ENCODE measurements around the gene ABHD6.

Gene ABHD6

GRCh38 chr3:58291671-58292338, 54.2 kb downstream of the ABHD6 start:
- no peak overlapping the region for H3K4me3 ChIP-seq (ENCODE audit: low read length in 2 of 2)
- no peaks in the 10 kb centered on the region for H3K4me1 ChIP-seq (ENCODE audit: control insufficient read depth in 2 of 2, insufficient read depth in 2 of 2, low read length in 2 of 2)
- no peak overlapping the region for H3K27ac ChIP-seq (ENCODE audit: low read depth in 2 of 2, low read length in 2 of 2)
- no peaks in the 10 kb centered on the region for H3K27me3 ChIP-seq (ENCODE audit: control insufficient read depth in 2 of 2, insufficient read depth in 2 of 2, low read length in 2 of 2)
- H3K9me3 ChIP-seq (ENCODE audit: control insufficient read depth in 2 of 2, low read length in 2 of 2) = no peaks in the 10 kb centered on the region
- H3K9ac ChIP-seq (ENCODE audit: low read depth in 1 of 2, low read length in 2 of 2) = no peak overlapping the region
- H3K36me3 ChIP-seq (ENCODE audit: control insufficient read depth in 2 of 2, insufficient read depth in 2 of 2, low read length in 2 of 2) = peaks cover 11 to 16% of the 10 kb centered on the region in 2 donors

- no peak overlapping the region for H3K27ac ChIP-seq (ENCODE audit: low read depth in 2 of 2, low read length in 2 of 2)
- peaks cover 7 to 11% of the 10 kb centered on the region in 2 donors for H3K36me3 ChIP-seq (ENCODE audit: control insufficient read depth in 2 of 2, insufficient read depth in 2 of 2, low read length in 2 of 2)
- no peak overlapping the region for H3K9ac ChIP-seq (ENCODE audit: low read depth in 1 of 2, low read length in 2 of 2)
- no peaks in the 10 kb centered on the region for H3K9me3 ChIP-seq (ENCODE audit: control insufficient read depth in 2 of 2, low read length in 2 of 2)
- no peaks in the 10 kb centered on the region for H3K27me3 ChIP-seq (ENCODE audit: control insufficient read depth in 2 of 2, insufficient read depth in 2 of 2, low read length in 2 of 2)
- H3K4me1 ChIP-seq (ENCODE audit: control insufficient read depth in 2 of 2, insufficient read depth in 2 of 2, low read length in 2 of 2) = no peaks in the 10 kb centered on the region
- no peak overlapping the region for H3K4me3 ChIP-seq (ENCODE audit: low read length in 2 of 2)
Observed at GRCh38 chr3:58292866-58293265, 55.3 kb downstream of the ABHD6 start.

- Histone ChIP-seq H3K9me3 (ENCODE audit: control insufficient read depth in 2 of 2, low read length in 2 of 2) (no peaks in the 10 kb centered on the region), H3K36me3 (ENCODE audit: control insufficient read depth in 2 of 2, insufficient read depth in 2 of 2, low read length in 2 of 2) (peaks cover 4% of the 10 kb centered on the region in 2 donors), H3K9ac (ENCODE audit: low read depth in 1 of 2, low read length in 2 of 2) (no peak overlapping the region), H3K27me3 (ENCODE audit: control insufficient read depth in 2 of 2, insufficient read depth in 2 of 2, low read length in 2 of 2) (no peaks in the 10 kb centered on the region), H3K4me1 (ENCODE audit: control insufficient read depth in 2 of 2, insufficient read depth in 2 of 2, low read length in 2 of 2) (no peaks in the 10 kb centered on the region), H3K27ac (ENCODE audit: low read depth in 2 of 2, low read length in 2 of 2) (no peak overlapping the region), H3K4me3 (ENCODE audit: low read length in 2 of 2) (no peak overlapping the region)
Observed at GRCh38 chr3:58293516-58293915, 55.9 kb downstream of the ABHD6 start.

GRCh38 chr3:58296269-58296668, 58.7 kb downstream of the ABHD6 start:
- H3K9me3 ChIP-seq (ENCODE audit: control insufficient read depth in 2 of 2, low read length in 2 of 2) = no peaks in the 10 kb centered on the region
- H3K4me3 ChIP-seq (ENCODE audit: low read length in 2 of 2) = no peak overlapping the region
- peaks cover 0 to 3% of the 10 kb centered on the region in 2 donors for H3K36me3 ChIP-seq (ENCODE audit: control insufficient read depth in 2 of 2, insufficient read depth in 2 of 2, low read length in 2 of 2)
- H3K27ac ChIP-seq (ENCODE audit: low read depth in 2 of 2, low read length in 2 of 2) = no peak overlapping the region
- no peak overlapping the region for H3K9ac ChIP-seq (ENCODE audit: low read depth in 1 of 2, low read length in 2 of 2)
- no peaks in the 10 kb centered on the region for H3K27me3 ChIP-seq (ENCODE audit: control insufficient read depth in 2 of 2, insufficient read depth in 2 of 2, low read length in 2 of 2)
- H3K4me1 ChIP-seq (ENCODE audit: control insufficient read depth in 2 of 2, insufficient read depth in 2 of 2, low read length in 2 of 2) = no peaks in the 10 kb centered on the region

- Histone ChIP-seq H3K36me3 (ENCODE audit: control insufficient read depth in 2 of 2, insufficient read depth in 2 of 2, low read length in 2 of 2) (peaks cover 0 to 3% of the 10 kb centered on the region in 2 donors), H3K27ac (ENCODE audit: low read depth in 2 of 2, low read length in 2 of 2) (no peak overlapping the region), H3K4me3 (ENCODE audit: low read length in 2 of 2) (no peak overlapping the region), H3K27me3 (ENCODE audit: control insufficient read depth in 2 of 2, insufficient read depth in 2 of 2, low read length in 2 of 2) (no peaks in the 10 kb centered on the region), H3K4me1 (ENCODE audit: control insufficient read depth in 2 of 2, insufficient read depth in 2 of 2, low read length in 2 of 2) (no peaks in the 10 kb centered on the region), H3K9ac (ENCODE audit: low read depth in 1 of 2, low read length in 2 of 2) (no peak overlapping the region), H3K9me3 (ENCODE audit: control insufficient read depth in 2 of 2, low read length in 2 of 2) (no peaks in the 10 kb centered on the region)
Observed at GRCh38 chr3:58296843-58297242, 59.3 kb downstream of the ABHD6 start.

- Histone ChIP-seq H3K4me1 (ENCODE audit: control insufficient read depth in 2 of 2, insufficient read depth in 2 of 2, low read length in 2 of 2) (no peaks in the 10 kb centered on the region), H3K36me3 (ENCODE audit: control insufficient read depth in 2 of 2, insufficient read depth in 2 of 2, low read length in 2 of 2) (peaks cover 0 to 1% of the 10 kb centered on the region in 2 donors), H3K27me3 (ENCODE audit: control insufficient read depth in 2 of 2, insufficient read depth in 2 of 2, low read length in 2 of 2) (peaks cover 0 to 3% of the 10 kb centered on the region in 2 donors), H3K4me3 (ENCODE audit: low read length in 2 of 2) (no peak overlapping the region), H3K27ac (ENCODE audit: low read depth in 2 of 2, low read length in 2 of 2) (no peak overlapping the region), H3K9me3 (ENCODE audit: control insufficient read depth in 2 of 2, low read length in 2 of 2) (no peaks in the 10 kb centered on the region), H3K9ac (ENCODE audit: low read depth in 1 of 2, low read length in 2 of 2) (no peak overlapping the region)
Observed at GRCh38 chr3:58298190-58298589, 60.6 kb downstream of the ABHD6 start.

GRCh38 chr3:58299075-58299474, 61.5 kb downstream of the ABHD6 start:
- Histone ChIP-seq H3K4me1 (ENCODE audit: control insufficient read depth in 2 of 2, insufficient read depth in 2 of 2, low read length in 2 of 2) (no peaks in the 10 kb centered on the region), H3K4me3 (ENCODE audit: low read length in 2 of 2) (no peak overlapping the region), H3K9ac (ENCODE audit: low read depth in 1 of 2, low read length in 2 of 2) (no peak overlapping the region), H3K9me3 (ENCODE audit: control insufficient read depth in 2 of 2, low read length in 2 of 2) (no peaks in the 10 kb centered on the region), H3K27me3 (ENCODE audit: control insufficient read depth in 2 of 2, insufficient read depth in 2 of 2, low read length in 2 of 2) (peaks cover 0 to 3% of the 10 kb centered on the region in 2 donors), H3K36me3 (ENCODE audit: control insufficient read depth in 2 of 2, insufficient read depth in 2 of 2, low read length in 2 of 2) (no peaks in the 10 kb centered on the region), H3K27ac (ENCODE audit: low read depth in 2 of 2, low read length in 2 of 2) (no peak overlapping the region)

- no peak overlapping the region for H3K9ac ChIP-seq (ENCODE audit: low read depth in 1 of 2, low read length in 2 of 2)
- peaks cover 0 to 3% of the 10 kb centered on the region in 2 donors for H3K27me3 ChIP-seq (ENCODE audit: control insufficient read depth in 2 of 2, insufficient read depth in 2 of 2, low read length in 2 of 2)
Observed at GRCh38 chr3:58299839-58300516, 62.4 kb downstream of the ABHD6 start.

GRCh38 chr3:58305882-58306711, 68.5 kb downstream of the ABHD6 start, which contains the start of the genes HTD2 and RPP14:
Gene HTD2 (plus strand): TSS chr3:58306520. CDS start chr3:58317614, 11,094 bp downstream.
Gene RPP14 (plus strand): TSS chr3:58306245. CDS start chr3:58310330, 4,085 bp downstream.
- Histone ChIP-seq H3K9ac (ENCODE audit: low read depth in 1 of 2, low read length in 2 of 2) (peak within 1 kb of the TSS; percentile 92 to 97), H3K9me3 (ENCODE audit: control insufficient read depth in 2 of 2, low read length in 2 of 2) (no peaks in the 10 kb centered on the region), H3K4me3 (ENCODE audit: low read length in 2 of 2) (peak within 1 kb of the TSS; percentile 96 to 97), H3K4me1 (ENCODE audit: control insufficient read depth in 2 of 2, insufficient read depth in 2 of 2, low read length in 2 of 2) (peaks cover 18% of the 10 kb centered on the region in 2 donors), H3K36me3 (ENCODE audit: control insufficient read depth in 2 of 2, insufficient read depth in 2 of 2, low read length in 2 of 2) (peaks cover 10 to 20% of the 10 kb centered on the region in 2 donors), H3K27ac (ENCODE audit: low read depth in 2 of 2, low read length in 2 of 2) (peak within 1 kb of the TSS; percentile 97 to 98), H3K27me3 (ENCODE audit: control insufficient read depth in 2 of 2, insufficient read depth in 2 of 2, low read length in 2 of 2) (peaks cover 0 to 3% of the 10 kb centered on the region in 2 donors)

More at GRCh38 chr3:58299839-58300516, 62.4 kb downstream of the ABHD6 start:
- Histone ChIP-seq H3K9me3 (ENCODE audit: control insufficient read depth in 2 of 2, low read length in 2 of 2) (no peaks in the 10 kb centered on the region), H3K4me3 (ENCODE audit: low read length in 2 of 2) (no peak overlapping the region), H3K36me3 (ENCODE audit: control insufficient read depth in 2 of 2, insufficient read depth in 2 of 2, low read length in 2 of 2) (no peaks in the 10 kb centered on the region), H3K27ac (ENCODE audit: low read depth in 2 of 2, low read length in 2 of 2) (no peak overlapping the region), H3K4me1 (ENCODE audit: control insufficient read depth in 2 of 2, insufficient read depth in 2 of 2, low read length in 2 of 2) (no peaks in the 10 kb centered on the region)

Measured in mucosa of rectum (tissue), 2 donors.